ENCODE results near the gene PDK4.

DNA sequence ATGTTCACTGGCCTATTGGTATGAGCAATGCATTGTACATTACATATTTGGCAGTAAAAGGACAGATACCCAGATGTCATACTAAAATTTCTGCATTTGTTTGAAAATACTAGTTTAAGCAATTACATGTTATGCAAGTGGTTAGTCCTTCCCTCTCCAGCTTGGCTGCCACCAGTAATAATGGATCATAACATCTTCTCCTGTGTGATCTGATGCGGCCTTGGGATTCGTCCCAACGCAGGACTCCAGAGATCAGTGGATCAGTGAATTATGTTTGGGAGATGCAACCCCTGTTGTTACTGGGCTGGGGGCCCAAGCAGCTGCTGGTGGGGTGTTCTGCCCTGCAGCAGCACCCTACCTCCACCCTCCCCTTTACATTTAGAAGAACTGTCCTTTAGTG is 11.2 kb upstream of the PDK4 start:
- TF ChIP-seq POLR2AphosphoS5 (IDR thresholded peaks at IDR 0.05; ENCODE audit: low read depth) (no peak), GABPA (IDR thresholded peaks at IDR 0.05; ENCODE audit: low read depth) (no peak), SPI1 (IDR thresholded peaks at IDR 0.05; ENCODE audit: borderline replicate concordance, low read depth) (no peak)
- TF ChIP-seq, protein P1, sequence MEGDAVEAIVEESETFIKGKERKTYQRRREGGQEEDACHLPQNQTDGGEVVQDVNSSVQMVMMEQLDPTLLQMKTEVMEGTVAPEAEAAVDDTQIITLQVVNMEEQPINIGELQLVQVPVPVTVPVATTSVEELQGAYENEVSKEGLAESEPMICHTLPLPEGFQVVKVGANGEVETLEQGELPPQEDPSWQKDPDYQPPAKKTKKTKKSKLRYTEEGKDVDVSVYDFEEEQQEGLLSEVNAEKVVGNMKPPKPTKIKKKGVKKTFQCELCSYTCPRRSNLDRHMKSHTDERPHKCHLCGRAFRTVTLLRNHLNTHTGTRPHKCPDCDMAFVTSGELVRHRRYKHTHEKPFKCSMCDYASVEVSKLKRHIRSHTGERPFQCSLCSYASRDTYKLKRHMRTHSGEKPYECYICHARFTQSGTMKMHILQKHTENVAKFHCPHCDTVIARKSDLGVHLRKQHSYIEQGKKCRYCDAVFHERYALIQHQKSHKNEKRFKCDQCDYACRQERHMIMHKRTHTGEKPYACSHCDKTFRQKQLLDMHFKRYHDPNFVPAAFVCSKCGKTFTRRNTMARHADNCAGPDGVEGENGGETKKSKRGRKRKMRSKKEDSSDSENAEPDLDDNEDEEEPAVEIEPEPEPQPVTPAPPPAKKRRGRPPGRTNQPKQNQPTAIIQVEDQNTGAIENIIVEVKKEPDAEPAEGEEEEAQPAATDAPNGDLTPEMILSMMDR (IDR thresholded peaks at IDR 0.05; ENCODE audit: insufficient read depth, low read length): no peak
- TF ChIP-seq, protein P2, sequence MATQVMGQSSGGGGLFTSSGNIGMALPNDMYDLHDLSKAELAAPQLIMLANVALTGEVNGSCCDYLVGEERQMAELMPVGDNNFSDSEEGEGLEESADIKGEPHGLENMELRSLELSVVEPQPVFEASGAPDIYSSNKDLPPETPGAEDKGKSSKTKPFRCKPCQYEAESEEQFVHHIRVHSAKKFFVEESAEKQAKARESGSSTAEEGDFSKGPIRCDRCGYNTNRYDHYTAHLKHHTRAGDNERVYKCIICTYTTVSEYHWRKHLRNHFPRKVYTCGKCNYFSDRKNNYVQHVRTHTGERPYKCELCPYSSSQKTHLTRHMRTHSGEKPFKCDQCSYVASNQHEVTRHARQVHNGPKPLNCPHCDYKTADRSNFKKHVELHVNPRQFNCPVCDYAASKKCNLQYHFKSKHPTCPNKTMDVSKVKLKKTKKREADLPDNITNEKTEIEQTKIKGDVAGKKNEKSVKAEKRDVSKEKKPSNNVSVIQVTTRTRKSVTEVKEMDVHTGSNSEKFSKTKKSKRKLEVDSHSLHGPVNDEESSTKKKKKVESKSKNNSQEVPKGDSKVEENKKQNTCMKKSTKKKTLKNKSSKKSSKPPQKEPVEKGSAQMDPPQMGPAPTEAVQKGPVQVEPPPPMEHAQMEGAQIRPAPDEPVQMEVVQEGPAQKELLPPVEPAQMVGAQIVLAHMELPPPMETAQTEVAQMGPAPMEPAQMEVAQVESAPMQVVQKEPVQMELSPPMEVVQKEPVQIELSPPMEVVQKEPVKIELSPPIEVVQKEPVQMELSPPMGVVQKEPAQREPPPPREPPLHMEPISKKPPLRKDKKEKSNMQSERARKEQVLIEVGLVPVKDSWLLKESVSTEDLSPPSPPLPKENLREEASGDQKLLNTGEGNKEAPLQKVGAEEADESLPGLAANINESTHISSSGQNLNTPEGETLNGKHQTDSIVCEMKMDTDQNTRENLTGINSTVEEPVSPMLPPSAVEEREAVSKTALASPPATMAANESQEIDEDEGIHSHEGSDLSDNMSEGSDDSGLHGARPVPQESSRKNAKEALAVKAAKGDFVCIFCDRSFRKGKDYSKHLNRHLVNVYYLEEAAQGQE (IDR thresholded peaks at IDR 0.05; ENCODE audit: insufficient replicate concordance, low read depth): no peak

Measured in HL-60 (cell line).